ENCODE data around the gene TEX53. TPM values are rescaled to one million over a fixed set of nuclear protein-coding genes. Genes with fewer than 3 reads are reported as not detected.

Gene TEX53
- total and polyA plus RNA-seq, 2 experiments from 2014 or later, result 0.44 TPM; not detected in 1

- WGBS (ENCODE audit: low lambda C conversion rate, missing lambda C conversion rate), result 91% methylated on average over 6 of the region's 6 CpGs
- no peaks in the 10 kb centered on the region for H3K9me2 ChIP-seq (replicated peaks; ENCODE audit: insufficient read depth)
- DNase-seq (ENCODE audit: low spot score), result no peak
- no peaks in the 10 kb centered on the region for H3K36me3 ChIP-seq (replicated peaks; ENCODE audit: insufficient read depth, low read depth)
- no peaks in the 10 kb centered on the region for H3K4me1 ChIP-seq (ENCODE audit: insufficient read depth)
- H3K79me2 ChIP-seq, result no peaks in the 10 kb centered on the region
- H4K20me1 ChIP-seq (ENCODE audit: insufficient read depth, poor library complexity, severe bottlenecking), result no peaks in the 10 kb centered on the region
- TF ChIP-seq CTCF (IDR thresholded peaks at IDR 0.05; ENCODE audit: poor library complexity) (no peak), EZH2 (IDR thresholded peaks at IDR 0.05; ENCODE audit: borderline replicate concordance) (no peak), EZH2phosphoT487 (IDR thresholded peaks at IDR 0.05; ENCODE audit: low read depth, severe bottlenecking, unreplicated experiment) (no peak)
- no peak overlapping the region for H2AFZ ChIP-seq
- no peak overlapping the region for H3K4me2 ChIP-seq
- H3K9me3 ChIP-seq (ENCODE audit: low read depth), result no peaks in the 10 kb centered on the region
- no peak overlapping the region for H3K27ac ChIP-seq
- no peaks in the 10 kb centered on the region for H3K27me3 ChIP-seq
- H3K4me3 ChIP-seq, result no peak overlapping the region
Observed at GRCh38 chr9:114634387-114634786, 23.2 kb downstream of the TEX53 start.

- DNase-seq (ENCODE audit: low spot score), result no peak
- Histone ChIP-seq H3K27me3 (no peaks in the 10 kb centered on the region), H3K4me1 (ENCODE audit: insufficient read depth) (no peaks in the 10 kb centered on the region), H2AFZ (no peak overlapping the region), H3K79me2 (no peaks in the 10 kb centered on the region), H3K36me3 (replicated peaks; ENCODE audit: insufficient read depth, low read depth) (no peaks in the 10 kb centered on the region), H3K9me3 (ENCODE audit: low read depth) (no peaks in the 10 kb centered on the region), H4K20me1 (ENCODE audit: insufficient read depth, poor library complexity, severe bottlenecking) (no peaks in the 10 kb centered on the region), H3K27ac (no peak overlapping the region), H3K4me2 (no peak overlapping the region), H3K9me2 (replicated peaks; ENCODE audit: insufficient read depth) (no peaks in the 10 kb centered on the region), H3K4me3 (no peak overlapping the region)
- TF ChIP-seq EZH2 (IDR thresholded peaks at IDR 0.05; ENCODE audit: borderline replicate concordance), result no peak
- TF ChIP-seq CTCF (IDR thresholded peaks at IDR 0.05; ENCODE audit: poor library complexity), result no peak
- no peak for TF ChIP-seq EZH2phosphoT487 (IDR thresholded peaks at IDR 0.05; ENCODE audit: low read depth, severe bottlenecking, unreplicated experiment)
- 90% methylated on average over 11 of the region's 11 CpGs for WGBS (ENCODE audit: low lambda C conversion rate, missing lambda C conversion rate)
Observed at GRCh38 chr9:114633438-114634089, 24.0 kb downstream of the TEX53 start.

GRCh38 chr9:114631166-114631565 is 26.4 kb downstream of the TEX53 start:
- H3K36me3 ChIP-seq (replicated peaks; ENCODE audit: insufficient read depth, low read depth), result no peaks in the 10 kb centered on the region
- no peaks in the 10 kb centered on the region for H3K9me2 ChIP-seq (replicated peaks; ENCODE audit: insufficient read depth)
- DNase-seq (ENCODE audit: low spot score), result no peak
- H3K4me2 ChIP-seq, result no peak overlapping the region
- H3K9me3 ChIP-seq (ENCODE audit: low read depth), result no peaks in the 10 kb centered on the region
- no peak overlapping the region for H3K27ac ChIP-seq
- H3K27me3 ChIP-seq, result no peaks in the 10 kb centered on the region
- no peak overlapping the region for H3K4me3 ChIP-seq
- H3K4me1 ChIP-seq (ENCODE audit: insufficient read depth), result no peaks in the 10 kb centered on the region
- no peak overlapping the region for H2AFZ ChIP-seq
- no peaks in the 10 kb centered on the region for H3K79me2 ChIP-seq
- WGBS (ENCODE audit: low lambda C conversion rate, missing lambda C conversion rate), result 49% methylated on average over 2 of the region's 2 CpGs
- no peaks in the 10 kb centered on the region for H4K20me1 ChIP-seq (ENCODE audit: insufficient read depth, poor library complexity, severe bottlenecking)
- TF ChIP-seq CTCF (IDR thresholded peaks at IDR 0.05; ENCODE audit: poor library complexity) (no peak), EZH2 (IDR thresholded peaks at IDR 0.05; ENCODE audit: borderline replicate concordance) (no peak), EZH2phosphoT487 (IDR thresholded peaks at IDR 0.05; ENCODE audit: low read depth, severe bottlenecking, unreplicated experiment) (no peak)
